ENCODE measurements around the gene TMEM135. TPM values are rescaled to one million over a fixed set of nuclear protein-coding genes. Genes with fewer than 3 reads are reported as not detected.

TMEM135 gene
- total RNA-seq, 1 donor from 2014 or later = 20.6 TPM

DNA sequence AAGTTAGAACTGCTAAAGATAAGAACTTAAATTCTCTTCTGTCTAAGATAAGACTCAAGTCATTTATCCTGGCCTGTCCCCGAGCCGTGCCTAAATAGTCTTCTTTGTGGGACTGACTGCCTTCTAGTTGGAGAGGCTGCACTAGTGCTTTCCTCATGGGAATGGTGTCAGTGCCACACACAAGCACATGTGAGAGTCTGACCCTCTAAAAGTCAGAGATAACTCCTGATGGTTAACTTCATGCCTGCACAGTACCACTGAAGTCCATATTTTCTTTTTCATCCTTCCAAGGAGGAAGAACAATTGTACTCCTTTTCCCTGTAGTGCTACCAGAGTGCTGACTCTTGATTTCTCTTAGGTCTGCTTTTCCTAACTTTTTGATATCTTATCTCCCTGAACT lies 309.7 kb downstream of the TMEM135 start:
- H3K4me1 ChIP-seq (ENCODE audit: insufficient read depth, low read length) = no peaks in the 10 kb centered on the region
- no peaks in the 10 kb centered on the region for H3K9me3 ChIP-seq (ENCODE audit: insufficient read depth, low read depth, low read length)
- TF ChIP-seq, protein P1, sequence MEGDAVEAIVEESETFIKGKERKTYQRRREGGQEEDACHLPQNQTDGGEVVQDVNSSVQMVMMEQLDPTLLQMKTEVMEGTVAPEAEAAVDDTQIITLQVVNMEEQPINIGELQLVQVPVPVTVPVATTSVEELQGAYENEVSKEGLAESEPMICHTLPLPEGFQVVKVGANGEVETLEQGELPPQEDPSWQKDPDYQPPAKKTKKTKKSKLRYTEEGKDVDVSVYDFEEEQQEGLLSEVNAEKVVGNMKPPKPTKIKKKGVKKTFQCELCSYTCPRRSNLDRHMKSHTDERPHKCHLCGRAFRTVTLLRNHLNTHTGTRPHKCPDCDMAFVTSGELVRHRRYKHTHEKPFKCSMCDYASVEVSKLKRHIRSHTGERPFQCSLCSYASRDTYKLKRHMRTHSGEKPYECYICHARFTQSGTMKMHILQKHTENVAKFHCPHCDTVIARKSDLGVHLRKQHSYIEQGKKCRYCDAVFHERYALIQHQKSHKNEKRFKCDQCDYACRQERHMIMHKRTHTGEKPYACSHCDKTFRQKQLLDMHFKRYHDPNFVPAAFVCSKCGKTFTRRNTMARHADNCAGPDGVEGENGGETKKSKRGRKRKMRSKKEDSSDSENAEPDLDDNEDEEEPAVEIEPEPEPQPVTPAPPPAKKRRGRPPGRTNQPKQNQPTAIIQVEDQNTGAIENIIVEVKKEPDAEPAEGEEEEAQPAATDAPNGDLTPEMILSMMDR (IDR thresholded peaks at IDR 0.05; ENCODE audit: insufficient read depth, low read depth, low read length) = no peak
- no peak for TF ChIP-seq EZH2 (IDR thresholded peaks at IDR 0.05; ENCODE audit: insufficient read depth, low read length)
- Mint-ChIP-seq H3K27me3 (ENCODE audit: low read depth, unreplicated experiment) (no peaks in the 10 kb centered on the region), H3K4me1 (ENCODE audit: low read depth, unreplicated experiment) (no peaks in the 10 kb centered on the region), H3K9me3 (ENCODE audit: unreplicated experiment) (peaks cover 3% of the 10 kb centered on the region), H3K36me3 (ENCODE audit: low read depth, unreplicated experiment) (no peaks in the 10 kb centered on the region), H3K27ac (ENCODE audit: unreplicated experiment) (no peak overlapping the region), H3K4me3 (ENCODE audit: unreplicated experiment) (no peak overlapping the region)
- H3K4me3 ChIP-seq (ENCODE audit: insufficient read depth, low read depth, low read length) = no peak overlapping the region
- H3K9ac ChIP-seq (ENCODE audit: low read length) = no peak overlapping the region
- no peaks in the 10 kb centered on the region for H4K20me1 ChIP-seq (ENCODE audit: insufficient read depth, low read length)
- H3K79me2 ChIP-seq (ENCODE audit: insufficient read depth, low read length) = no peaks in the 10 kb centered on the region
- no peak for DNase-seq (ENCODE audit: low read depth)
- H3K27ac ChIP-seq (ENCODE audit: low read depth, low read length) = no peak overlapping the region
- H2AFZ ChIP-seq (ENCODE audit: low read depth, low read length) = no peak overlapping the region
- H3K27me3 ChIP-seq (ENCODE audit: insufficient read depth, low read length) = no peaks in the 10 kb centered on the region
- no peak overlapping the region for H3K4me2 ChIP-seq (ENCODE audit: low read length)
- no peaks in the 10 kb centered on the region for H3K36me3 ChIP-seq (ENCODE audit: insufficient read depth, low read length)
- FAIRE-seq = no peak

DNA sequence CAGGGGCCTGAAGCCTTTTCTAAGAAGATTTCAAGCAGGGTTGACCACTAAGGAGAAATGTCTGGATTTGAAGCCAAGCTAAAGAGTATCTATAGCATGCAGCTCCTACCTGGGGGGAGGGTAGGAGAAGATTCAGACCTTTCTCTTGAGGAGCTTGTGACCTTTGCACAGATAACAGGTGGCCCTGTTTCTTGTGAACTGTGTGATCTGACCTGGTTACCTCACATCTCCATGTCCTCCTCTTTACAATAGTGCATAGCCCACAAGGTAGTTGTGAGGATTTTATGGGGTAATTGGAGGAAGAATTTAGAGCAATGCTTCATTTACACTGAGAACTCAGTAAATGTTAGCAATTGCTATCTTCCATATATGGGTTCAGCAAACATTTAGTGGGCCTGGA lies 310.1 kb downstream of the TMEM135 start:
- no peaks in the 10 kb centered on the region for H3K27me3 ChIP-seq (ENCODE audit: insufficient read depth, low read length)
- no peak overlapping the region for H3K4me3 ChIP-seq (ENCODE audit: insufficient read depth, low read depth, low read length)
- no peak overlapping the region for H3K27ac Mint-ChIP-seq (ENCODE audit: unreplicated experiment)
- H3K4me1 Mint-ChIP-seq (ENCODE audit: low read depth, unreplicated experiment) = no peaks in the 10 kb centered on the region
- no peak for DNase-seq (ENCODE audit: low read depth)
- H3K9me3 ChIP-seq (ENCODE audit: insufficient read depth, low read depth, low read length) = no peaks in the 10 kb centered on the region
- H3K4me1 ChIP-seq (ENCODE audit: insufficient read depth, low read length) = peaks cover 1% of the 10 kb centered on the region
- no peak overlapping the region for H3K27ac ChIP-seq (ENCODE audit: low read depth, low read length)
- H3K79me2 ChIP-seq (ENCODE audit: insufficient read depth, low read length) = no peaks in the 10 kb centered on the region
- no peak overlapping the region for H3K4me2 ChIP-seq (ENCODE audit: low read length)
- no peaks in the 10 kb centered on the region for H3K27me3 Mint-ChIP-seq (ENCODE audit: low read depth, unreplicated experiment)
- no peak overlapping the region for H3K4me3 Mint-ChIP-seq (ENCODE audit: unreplicated experiment)
- no peaks in the 10 kb centered on the region for H3K36me3 ChIP-seq (ENCODE audit: insufficient read depth, low read length)
- no peak for FAIRE-seq
- H3K9ac ChIP-seq (ENCODE audit: low read length) = no peak overlapping the region
- TF ChIP-seq, protein P1 (IDR thresholded peaks at IDR 0.05; ENCODE audit: insufficient read depth, low read depth, low read length) = no peak
- no peak for TF ChIP-seq EZH2 (IDR thresholded peaks at IDR 0.05; ENCODE audit: insufficient read depth, low read length)
- H3K9me3 Mint-ChIP-seq (ENCODE audit: unreplicated experiment) = peaks cover 3% of the 10 kb centered on the region
- no peaks in the 10 kb centered on the region for H3K36me3 Mint-ChIP-seq (ENCODE audit: low read depth, unreplicated experiment)
- no peak overlapping the region for H2AFZ ChIP-seq (ENCODE audit: low read depth, low read length)
- no peaks in the 10 kb centered on the region for H4K20me1 ChIP-seq (ENCODE audit: insufficient read depth, low read length)

DNA sequence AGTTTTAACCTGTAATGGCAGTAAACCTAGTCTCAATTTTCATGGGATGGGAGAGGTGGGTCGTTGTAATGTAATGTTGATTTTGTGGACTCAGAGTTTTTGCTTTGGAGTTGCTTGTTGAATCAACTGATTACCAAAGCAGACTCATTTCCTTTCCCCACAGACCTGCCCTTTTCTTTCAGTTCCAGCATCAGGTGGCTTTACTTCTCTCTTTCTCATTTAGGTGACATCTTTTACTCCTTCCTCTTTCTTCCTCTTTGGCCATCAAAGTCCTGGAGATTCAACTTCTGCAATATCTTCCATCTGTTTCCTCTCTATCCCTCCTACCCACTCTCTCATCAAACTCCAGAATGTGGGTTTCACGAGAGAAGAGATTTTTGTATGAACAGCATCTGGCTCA lies 313.9 kb downstream of the TMEM135 start:
- DNase-seq (ENCODE audit: low read depth) (no peak), FAIRE-seq (no peak)
- no peaks in the 10 kb centered on the region for H3K9me3 Mint-ChIP-seq (ENCODE audit: unreplicated experiment)
- H3K36me3 Mint-ChIP-seq (ENCODE audit: low read depth, unreplicated experiment) = no peaks in the 10 kb centered on the region
- no peaks in the 10 kb centered on the region for H3K9me3 ChIP-seq (ENCODE audit: insufficient read depth, low read depth, low read length)
- H3K4me1 Mint-ChIP-seq (ENCODE audit: low read depth, unreplicated experiment) = no peaks in the 10 kb centered on the region
- H3K4me3 Mint-ChIP-seq (ENCODE audit: unreplicated experiment) = no peak overlapping the region
- H3K4me1 ChIP-seq (ENCODE audit: insufficient read depth, low read length) = peaks cover 7% of the 10 kb centered on the region
- H3K27me3 Mint-ChIP-seq (ENCODE audit: low read depth, unreplicated experiment) = no peaks in the 10 kb centered on the region
- H3K79me2 ChIP-seq (ENCODE audit: insufficient read depth, low read length) = no peaks in the 10 kb centered on the region
- no peaks in the 10 kb centered on the region for H3K27me3 ChIP-seq (ENCODE audit: insufficient read depth, low read length)
- no peaks in the 10 kb centered on the region for H4K20me1 ChIP-seq (ENCODE audit: insufficient read depth, low read length)
- H3K4me2 ChIP-seq (ENCODE audit: low read length) = no peak overlapping the region
- no peak overlapping the region for H3K27ac Mint-ChIP-seq (ENCODE audit: unreplicated experiment)
- no peak overlapping the region for H3K4me3 ChIP-seq (ENCODE audit: insufficient read depth, low read depth, low read length)
- no peak overlapping the region for H2AFZ ChIP-seq (ENCODE audit: low read depth, low read length)
- no peaks in the 10 kb centered on the region for H3K36me3 ChIP-seq (ENCODE audit: insufficient read depth, low read length)
- TF ChIP-seq, protein P1 (IDR thresholded peaks at IDR 0.05; ENCODE audit: insufficient read depth, low read depth, low read length) = no peak
- TF ChIP-seq EZH2 (IDR thresholded peaks at IDR 0.05; ENCODE audit: insufficient read depth, low read length) = no peak
- H3K27ac ChIP-seq (ENCODE audit: low read depth, low read length) = no peak overlapping the region
- H3K9ac ChIP-seq (ENCODE audit: low read length) = no peak overlapping the region
